Karpas-422 (cell line): ENCODE measurements around the gene YEATS2. TPM values are rescaled to one million over a fixed set of nuclear protein-coding genes. Genes with fewer than 3 reads are reported as not detected.
A peak's percentile ranks its signal among the peaks of the same experiment; 100 is the strongest.
"Not testable (repeated sequence)": the region's sequence is repeated elsewhere in the genome, so short reads cannot be mapped to it uniquely, and the experiment has no call there.

Experiments used
- DNase-seq: peaks from one replicate; pipeline ENCODE4 v3.0.0-alpha.2; 2015
- H2AFZ ChIP-seq: fragments of 200-600 bp; sonication (generic); 2 replicates; pipeline ENCODE4 v1.6.1; 2014; ENCODE audit warnings: antibody characterized with exemption, low read length, mixed read lengths
- H3K27ac ChIP-seq: fragments of 200-600 bp; sonication (generic); 2 replicates; pipeline ENCODE4 v1.5.1; 2014; ENCODE audit warnings: mild to moderate bottlenecking, low read length, moderate library complexity
- H3K27me3 ChIP-seq: fragments of 200-600 bp; sonication (generic); 2 replicates; pipeline ENCODE4 v1.6.1; 2014; ENCODE audit warnings: low read length, mixed read lengths
- H3K36me3 ChIP-seq: fragments of 200-600 bp; sonication (generic); 2 replicates; pipeline ENCODE4 v1.6.1; 2014; ENCODE audit warnings: low read length, mixed read lengths; ENCODE audit not compliant: insufficient read depth
- H3K4me1 ChIP-seq: fragments of 200-600 bp; sonication (generic); 2 replicates; pipeline ENCODE4 v1.6.1; 2014; ENCODE audit warnings: mild to moderate bottlenecking, low read length, mixed read lengths
- H3K4me2 ChIP-seq: fragments of 200-600 bp; sonication (generic); 2 replicates; pipeline ENCODE4 v1.6.1; 2014; ENCODE audit warnings: low read length, low read depth, mild to moderate bottlenecking; ENCODE audit not compliant: poor library complexity, severe bottlenecking
- H3K4me3 ChIP-seq: fragments of 200-600 bp; sonication (generic); 2 replicates; pipeline ENCODE4 v1.5.1; 2014; ENCODE audit warnings: mild to moderate bottlenecking, antibody characterized with exemption, low read length, mixed read lengths
- H3K79me2 ChIP-seq: fragments of 200-600 bp; sonication (generic); 2 replicates; pipeline ENCODE4 v1.6.1; 2014; ENCODE audit warnings: mild to moderate bottlenecking, low read length, mixed read lengths
- H3K9ac ChIP-seq: fragments of 200-600 bp; sonication (generic); 2 replicates; pipeline ENCODE4 v1.6.0; 2014; ENCODE audit warnings: low read length
- H3K9me2 ChIP-seq: fragments of 200-600 bp; sonication (generic), shearing (Covaris generic); replicated peaks from 2 replicates; pipeline ENCODE4 v1.6.0; 2014; ENCODE audit warnings: mild to moderate bottlenecking, low read length, moderate library complexity; ENCODE audit not compliant: insufficient read depth
- H3K9me3 ChIP-seq: fragments of 300-700, 200-600 bp; sonication (generic); 2 replicates; pipeline ENCODE4 v1.6.1; 2014; ENCODE audit warnings: low read length, mixed read lengths
- H4K20me1 ChIP-seq: fragments of 200-600 bp; sonication (generic); 2 replicates; pipeline ENCODE4 v1.6.1; 2014; ENCODE audit warnings: mild to moderate bottlenecking, antibody characterized with exemption, low read length, low read depth; ENCODE audit not compliant: insufficient read depth
- total RNA-seq: library from RNA; depleted of rRNA; stranded (reverse); fragments of >200 nt; shearing (Covaris generic); gene quantifications from 2 replicates; pipeline ENCODE4 v1.2.3, GENCODE V29; 2014; ENCODE audit warnings: low replicate concordance

Gene YEATS2
- total RNA-seq, 1 experiment from 2014 or later = 92.8 TPM

DNA sequence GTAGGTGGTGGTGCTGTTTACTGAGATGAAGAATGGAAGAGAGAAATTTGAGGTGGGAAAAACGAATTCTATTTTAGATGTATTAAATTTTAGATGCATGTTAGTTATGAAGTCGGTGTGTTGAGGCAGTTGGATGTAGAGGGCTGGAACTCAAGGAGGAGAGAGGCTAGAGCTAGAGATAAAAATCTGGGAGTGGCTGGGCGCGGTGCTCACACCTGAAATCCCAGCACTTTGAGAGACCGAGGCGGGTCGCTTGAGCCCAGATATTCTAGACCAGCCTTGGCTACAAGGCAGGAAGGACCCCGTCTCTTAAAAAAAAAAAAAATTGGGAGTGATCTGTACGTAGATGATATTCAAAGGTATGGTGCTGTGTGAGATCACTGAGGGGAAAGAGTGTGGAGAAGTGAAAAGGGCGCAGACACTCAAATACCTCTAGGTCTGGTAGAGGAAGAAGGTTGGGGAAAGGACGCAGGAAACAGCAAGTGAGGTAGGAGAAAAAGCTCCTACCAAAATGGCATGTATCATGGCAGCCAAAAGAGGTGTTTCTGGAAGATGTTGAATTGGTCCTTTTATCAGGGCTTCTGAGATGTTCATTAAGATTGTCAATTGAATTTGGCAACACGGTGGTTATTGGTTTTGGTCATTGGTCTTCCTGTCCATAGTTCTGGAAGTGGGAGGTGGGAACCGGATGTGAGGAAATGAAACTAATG lies 1.8 kb downstream of the YEATS2 start:
- DNase-seq = peak; percentile 77
- Histone ChIP-seq H3K4me2 (peak overlapping the region; percentile 86), H2AFZ (no peak overlapping the region), H3K36me3 (peaks cover 12% of the 10 kb centered on the region; the same call in 1 of the 2 replicates), H3K4me1 (peaks cover 33% of the 10 kb centered on the region), H4K20me1 (peaks cover 42% of the 10 kb centered on the region), H3K27me3 (no peaks in the 10 kb centered on the region), H3K27ac (peak overlapping the region; percentile 75), H3K9me2 (no peaks in the 10 kb centered on the region), H3K9ac (peak overlapping the region; percentile 95), H3K4me3 (peak overlapping the region; percentile 92), H3K9me3 (no peaks in the 10 kb centered on the region), H3K79me2 (peaks cover 71% of the 10 kb centered on the region)

DNA sequence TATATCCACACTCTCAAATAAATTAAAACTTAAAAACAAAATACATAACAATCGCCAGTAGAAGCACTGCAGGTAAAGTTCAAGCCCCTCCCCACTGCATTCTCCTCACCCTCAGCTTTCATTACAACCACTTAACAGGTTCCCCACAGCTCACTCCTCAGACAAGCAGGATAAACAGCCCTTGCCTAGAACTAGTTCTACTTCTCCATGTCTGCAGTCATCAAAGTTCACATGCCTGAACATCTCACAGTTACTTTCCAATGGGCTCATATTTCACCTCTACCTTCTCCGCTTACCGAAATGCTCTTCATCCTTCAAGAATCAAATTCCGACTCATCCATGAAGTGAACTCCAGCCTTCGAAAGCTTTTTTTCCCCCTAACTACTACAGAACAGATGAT lies 4.1 kb downstream of the YEATS2 start:
- DNase-seq = no peak
- Histone ChIP-seq H3K79me2 (peaks cover 94% of the 10 kb centered on the region), H3K9ac (no peak overlapping the region), H3K4me3 (no peak overlapping the region), H3K4me2 (no peak overlapping the region), H3K27me3 (no peaks in the 10 kb centered on the region), H3K4me1 (peaks cover 33% of the 10 kb centered on the region), H3K36me3 (peaks cover 15% of the 10 kb centered on the region; the same call in 1 of the 2 replicates), H4K20me1 (peaks cover 59% of the 10 kb centered on the region), H3K9me2 (no peaks in the 10 kb centered on the region), H3K9me3 (no peaks in the 10 kb centered on the region), H3K27ac (no peak overlapping the region), H2AFZ (no peak overlapping the region)

DNA sequence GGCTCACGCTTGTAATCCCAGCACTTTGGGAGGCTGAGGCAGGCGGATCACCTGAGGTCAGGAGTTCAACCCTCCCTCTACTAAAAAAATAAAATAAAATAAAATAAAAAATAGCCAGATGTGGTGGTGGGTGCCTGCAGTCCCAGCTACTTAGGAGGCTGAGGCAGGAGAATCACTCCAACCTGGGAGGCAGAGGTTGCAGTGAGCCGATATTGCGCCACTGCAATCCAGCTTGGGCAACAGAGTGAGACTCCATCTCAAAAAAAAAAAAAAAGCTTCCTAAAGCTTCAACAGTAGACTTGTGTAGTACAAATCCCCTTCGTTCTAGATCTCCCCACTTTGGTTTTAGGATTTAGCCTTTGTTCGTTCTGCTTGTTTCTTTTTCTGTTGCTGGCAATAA lies 6.3 kb downstream of the YEATS2 start:
- H3K4me2 ChIP-seq = not testable (repeated sequence)

DNA sequence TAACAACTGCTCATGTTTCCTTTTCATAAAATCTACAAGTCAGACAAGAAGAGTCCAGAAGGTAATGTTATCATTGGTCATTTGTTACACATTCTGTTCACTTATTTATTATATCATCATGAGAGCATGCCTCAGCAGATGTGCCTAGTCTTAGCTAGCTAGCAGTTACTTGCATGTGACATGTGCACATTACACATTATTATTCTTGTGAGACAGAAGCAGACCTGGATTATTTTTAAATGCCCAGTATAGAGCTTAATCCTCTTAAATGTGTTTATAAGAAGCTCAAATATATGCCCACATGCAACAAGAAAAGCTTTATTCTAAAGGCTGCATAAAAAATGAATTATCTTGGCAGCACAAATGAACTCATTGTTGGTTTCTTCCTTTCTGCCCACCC lies 12.6 kb downstream of the YEATS2 start:
- peaks cover 8% of the 10 kb centered on the region for H3K36me3 ChIP-seq
- DNase-seq = no peak

More for the DNA sequence above, 6.3 kb downstream of the YEATS2 start:
- not testable (repeated sequence) for H3K27ac ChIP-seq, H2AFZ ChIP-seq, H3K9me3 ChIP-seq, H3K27me3 ChIP-seq, DNase-seq, H3K9me2 ChIP-seq, H3K9ac ChIP-seq, H3K4me3 ChIP-seq
- H3K79me2 ChIP-seq = peaks cover 100% of the 10 kb centered on the region
- H4K20me1 ChIP-seq = peaks cover 71% of the 10 kb centered on the region
- peaks cover 15% of the 10 kb centered on the region; the same call in 1 of the 2 replicates for H3K36me3 ChIP-seq
- peaks cover 32% of the 10 kb centered on the region for H3K4me1 ChIP-seq

DNA sequence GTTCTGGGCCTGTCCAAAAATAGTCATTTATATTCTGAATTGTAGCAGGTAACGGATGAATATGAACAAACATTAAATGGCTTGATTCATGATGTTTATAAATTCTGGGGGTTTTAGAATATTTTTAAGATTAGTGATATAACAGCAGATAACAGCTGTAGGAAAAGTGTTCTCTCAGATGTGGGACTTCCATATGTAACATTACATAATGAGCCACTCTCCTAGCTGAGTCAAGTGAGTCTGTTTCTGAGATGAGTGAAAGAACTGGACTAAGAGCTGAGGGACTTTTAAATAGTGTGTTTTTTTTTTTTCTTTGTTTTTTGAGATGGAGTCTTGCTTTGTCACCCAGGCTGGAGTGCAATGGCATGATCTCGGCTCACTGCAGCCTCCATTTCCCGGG lies 13.9 kb downstream of the YEATS2 start:
- Histone ChIP-seq H3K4me3 (no peak overlapping the region), H3K79me2 (peaks cover 97% of the 10 kb centered on the region), H3K36me3 (peaks cover 17% of the 10 kb centered on the region), H3K4me2 (no peak overlapping the region), H3K4me1 (peaks cover 3% of the 10 kb centered on the region; the same call in 1 of the 2 replicates), H4K20me1 (peaks cover 48% of the 10 kb centered on the region), H3K27me3 (no peaks in the 10 kb centered on the region), H3K9me3 (no peaks in the 10 kb centered on the region), H3K27ac (no peak overlapping the region), H2AFZ (no peak overlapping the region), H3K9ac (no peak overlapping the region), H3K9me2 (no peaks in the 10 kb centered on the region)
- no peak for DNase-seq

More for the DNA sequence above, 12.6 kb downstream of the YEATS2 start:
- no peaks in the 10 kb centered on the region for H3K27me3 ChIP-seq
- H4K20me1 ChIP-seq = peaks cover 56% of the 10 kb centered on the region
- H3K4me3 ChIP-seq = no peak overlapping the region
- peaks cover 100% of the 10 kb centered on the region for H3K79me2 ChIP-seq
- no peak overlapping the region for H3K4me2 ChIP-seq
- H3K9ac ChIP-seq = no peak overlapping the region
- no peaks in the 10 kb centered on the region for H3K9me3 ChIP-seq
- H3K27ac ChIP-seq = no peak overlapping the region
- H2AFZ ChIP-seq = no peak overlapping the region
- no peaks in the 10 kb centered on the region for H3K9me2 ChIP-seq
- peaks cover 3% of the 10 kb centered on the region; the same call in 1 of the 2 replicates for H3K4me1 ChIP-seq

DNA sequence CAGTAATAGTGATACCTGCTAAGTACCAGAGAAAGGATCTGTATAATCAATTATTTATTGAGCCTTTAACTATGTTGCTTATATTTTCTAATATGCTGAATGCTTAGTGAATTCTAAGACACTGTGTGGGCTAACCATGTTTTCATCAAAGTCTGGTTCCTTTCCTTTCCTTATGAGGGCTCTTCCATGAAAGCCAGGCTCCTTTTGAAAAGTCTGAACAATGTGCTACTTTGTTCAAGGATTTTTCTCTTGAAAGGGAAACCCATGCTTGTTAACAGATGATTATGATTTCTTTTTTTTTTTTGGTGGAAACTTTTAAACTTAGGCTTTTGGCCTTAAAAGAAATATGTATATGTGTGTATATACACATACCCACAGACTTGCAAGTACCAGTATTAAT lies 17.0 kb downstream of the YEATS2 start:
- Histone ChIP-seq H3K9me3 (no peaks in the 10 kb centered on the region), H3K27me3 (no peaks in the 10 kb centered on the region), H3K79me2 (peaks cover 88% of the 10 kb centered on the region), H3K4me3 (no peak overlapping the region), H2AFZ (no peak overlapping the region), H3K9ac (no peak overlapping the region), H3K27ac (no peak overlapping the region), H3K4me2 (no peak overlapping the region), H3K9me2 (no peaks in the 10 kb centered on the region), H3K4me1 (no peaks in the 10 kb centered on the region), H3K36me3 (peaks cover 44% of the 10 kb centered on the region), H4K20me1 (peaks cover 31% of the 10 kb centered on the region)
- DNase-seq = no peak

DNA sequence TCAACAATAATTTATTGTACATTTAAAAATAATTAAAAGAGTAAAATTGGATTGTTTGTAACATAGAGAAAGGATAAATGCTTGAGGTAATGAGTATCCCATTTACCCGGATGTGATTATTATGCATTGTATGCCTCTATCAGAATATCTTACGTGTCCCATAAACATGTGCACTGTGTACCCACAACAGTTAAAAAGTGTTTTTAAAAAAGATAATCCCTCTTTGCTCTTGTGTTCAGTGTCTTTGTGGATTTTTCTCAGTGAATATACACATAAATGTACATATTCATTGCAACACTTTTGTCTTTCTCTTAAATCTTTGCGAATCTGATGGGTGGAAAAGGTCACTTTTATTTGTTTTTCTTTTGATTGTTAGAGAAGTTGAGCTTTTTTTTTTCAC lies 20.4 kb downstream of the YEATS2 start:
- Histone ChIP-seq H3K36me3 (peaks cover 70% of the 10 kb centered on the region), H3K9me2 (no peaks in the 10 kb centered on the region), H3K79me2 (peaks cover 76% of the 10 kb centered on the region), H3K4me1 (no peaks in the 10 kb centered on the region), H3K27ac (no peak overlapping the region), H3K4me3 (no peak overlapping the region), H3K9ac (no peak overlapping the region), H2AFZ (no peak overlapping the region), H3K9me3 (no peaks in the 10 kb centered on the region), H3K27me3 (no peaks in the 10 kb centered on the region), H3K4me2 (no peak overlapping the region), H4K20me1 (peaks cover 10% of the 10 kb centered on the region)
- DNase-seq = no peak

DNA sequence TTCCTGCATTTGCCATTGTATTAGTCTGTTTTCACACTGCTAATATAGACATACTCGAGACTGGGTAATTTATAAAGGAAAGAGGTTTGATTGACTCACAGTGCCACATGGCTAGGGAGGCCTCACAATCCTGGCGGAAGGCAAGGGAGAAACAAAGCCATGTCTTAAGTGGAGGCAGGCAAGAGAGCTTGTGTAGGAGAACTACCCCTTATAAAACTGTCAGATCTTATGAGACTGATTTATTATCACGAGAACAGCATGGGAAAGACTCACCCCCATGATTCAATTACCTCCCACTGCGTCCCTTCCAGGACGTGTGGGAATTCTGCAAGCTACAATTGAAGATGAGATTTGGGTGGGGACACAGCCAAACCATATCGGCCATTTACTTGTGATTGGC lies 27.8 kb downstream of the YEATS2 start:
- H3K4me2 ChIP-seq = no peak overlapping the region
- H3K79me2 ChIP-seq = peaks cover 57% of the 10 kb centered on the region
- DNase-seq = no peak
- H3K36me3 ChIP-seq = peaks cover 85% of the 10 kb centered on the region
- no peaks in the 10 kb centered on the region for H3K9me3 ChIP-seq
- H3K27ac ChIP-seq = no peak overlapping the region
- no peak overlapping the region for H3K4me3 ChIP-seq
- no peaks in the 10 kb centered on the region for H4K20me1 ChIP-seq
- no peaks in the 10 kb centered on the region for H3K27me3 ChIP-seq
- no peak overlapping the region for H2AFZ ChIP-seq
- H3K9me2 ChIP-seq = no peaks in the 10 kb centered on the region
- H3K4me1 ChIP-seq = no peaks in the 10 kb centered on the region
- no peak overlapping the region for H3K9ac ChIP-seq
